ENCODE data around the gene IL1RL2.

Gene IL1RL2

DNA sequence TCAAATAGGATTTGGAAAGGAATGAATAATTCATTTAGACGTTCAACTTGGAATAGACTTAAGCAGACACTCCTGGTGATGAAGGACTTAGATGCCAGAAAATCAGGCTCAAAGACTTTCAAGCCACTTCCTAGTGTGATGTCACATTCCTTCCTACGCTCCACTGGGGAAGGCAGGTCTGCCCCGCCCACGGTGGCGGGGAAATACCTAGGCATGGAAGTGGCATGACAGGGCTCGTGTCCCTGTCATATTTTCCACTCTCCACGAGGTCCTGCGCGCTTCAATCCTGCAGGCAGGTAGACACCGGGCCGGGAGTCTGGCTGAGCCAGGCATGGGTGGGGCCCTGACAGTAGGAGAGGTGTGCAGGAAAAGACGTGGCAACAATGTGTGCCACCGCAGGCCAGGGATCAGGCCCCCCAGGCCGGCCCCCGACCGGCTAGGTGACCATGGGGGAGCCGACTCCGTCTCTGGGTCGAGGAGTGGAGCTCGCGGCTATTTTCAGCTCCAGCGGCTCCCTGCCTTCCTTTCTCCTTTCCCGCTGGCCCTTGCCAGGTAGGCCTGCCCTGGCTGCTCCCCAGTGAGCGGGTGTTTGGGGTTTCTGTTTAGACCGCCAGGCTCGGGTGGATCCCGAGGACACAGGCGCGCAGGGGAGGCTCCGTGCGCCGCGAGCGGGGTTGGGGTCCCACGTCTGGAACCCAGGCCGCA, at the start of gene IL1RL2:
TSS of gene IL1RL2 (plus strand) at position 233 of the 705 bp plus-strand sequence. CDS start 845 bp downstream, outside the sequence.
- DNase-seq (ENCODE audit: low spot score), result no peak

DNA sequence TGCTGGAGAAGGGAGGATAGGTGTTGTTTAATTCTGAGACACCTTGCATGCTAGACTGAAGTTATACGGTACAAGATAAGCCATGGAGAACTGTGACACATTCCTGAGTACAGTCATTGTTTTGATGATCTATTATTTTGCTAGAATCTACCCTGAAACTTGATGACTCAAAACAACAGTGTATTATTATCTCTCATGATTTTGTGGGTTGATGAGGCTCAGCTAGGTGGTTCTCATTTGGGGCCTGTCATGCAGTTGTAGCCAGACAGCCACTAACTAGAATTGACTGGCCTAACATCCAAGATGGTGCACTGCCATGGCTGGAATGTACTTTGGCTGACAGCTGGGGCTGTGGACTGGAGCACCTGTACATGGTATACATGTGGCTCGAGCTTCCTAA, 49.7 kb upstream of the IL1RL2 start:
- no peak for DNase-seq (ENCODE audit: low spot score)

DNA sequence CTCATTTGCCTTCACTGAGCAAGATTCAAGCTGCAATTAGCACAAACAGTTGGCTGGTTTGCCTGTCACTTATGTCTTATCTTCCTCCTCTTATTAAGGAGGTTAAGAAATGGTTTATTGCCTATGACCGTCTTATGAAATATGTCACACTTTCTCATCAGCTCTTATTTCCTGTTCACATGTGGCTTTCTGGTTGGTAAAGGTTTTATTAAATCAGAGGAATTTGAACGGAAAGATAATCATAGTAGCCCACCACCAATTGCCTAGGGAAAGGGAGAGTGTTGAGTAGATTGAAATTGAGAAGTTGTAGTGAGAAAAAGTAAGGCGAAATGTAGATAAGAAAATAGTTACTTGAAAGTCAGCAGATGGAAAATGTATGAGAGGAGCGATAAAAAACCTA, 48.5 kb upstream of the IL1RL2 start:
- no peak for DNase-seq (ENCODE audit: low spot score)

DNA sequence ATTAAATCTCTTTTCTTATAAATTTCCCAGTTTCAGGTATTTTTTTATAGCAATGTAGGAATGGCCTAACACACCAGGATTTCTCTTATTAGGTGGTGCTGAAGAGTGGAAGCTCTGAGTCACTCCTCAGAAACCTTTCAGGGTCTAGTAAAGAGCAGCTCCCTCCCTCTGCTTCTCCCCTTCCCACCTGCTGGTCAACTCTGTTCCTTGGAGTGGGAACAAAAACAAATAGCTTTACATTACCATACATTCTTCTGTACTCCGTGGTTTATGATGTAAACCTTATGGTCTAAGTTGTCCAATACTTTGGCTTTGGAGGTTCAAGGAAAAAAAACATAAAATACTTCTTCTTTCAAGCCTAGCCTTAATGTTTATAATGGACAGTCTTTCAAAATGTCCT, 47.0 kb upstream of the IL1RL2 start:
- DNase-seq (ENCODE audit: low spot score), result no peak

DNA sequence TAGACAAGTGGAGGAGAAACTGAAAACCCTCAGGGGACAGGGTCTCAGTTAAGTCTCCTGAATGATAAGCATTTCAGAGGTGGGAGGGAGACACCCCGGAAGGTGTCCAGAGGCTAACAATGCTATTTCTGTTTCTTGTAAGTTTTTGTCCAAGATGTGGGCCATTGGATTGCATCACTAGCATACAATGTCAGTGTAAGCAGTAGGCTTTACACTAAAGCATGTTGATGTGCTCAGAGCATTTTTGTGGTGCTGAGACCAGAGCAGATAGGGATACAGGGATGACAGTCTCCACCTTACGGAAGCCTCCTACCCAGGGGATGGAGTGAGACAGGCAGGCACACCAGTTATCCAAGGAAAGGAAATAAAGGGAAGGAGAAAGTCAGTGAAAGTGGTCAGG, 46.4 kb upstream of the IL1RL2 start:
- no peak for DNase-seq (ENCODE audit: low spot score)

DNA sequence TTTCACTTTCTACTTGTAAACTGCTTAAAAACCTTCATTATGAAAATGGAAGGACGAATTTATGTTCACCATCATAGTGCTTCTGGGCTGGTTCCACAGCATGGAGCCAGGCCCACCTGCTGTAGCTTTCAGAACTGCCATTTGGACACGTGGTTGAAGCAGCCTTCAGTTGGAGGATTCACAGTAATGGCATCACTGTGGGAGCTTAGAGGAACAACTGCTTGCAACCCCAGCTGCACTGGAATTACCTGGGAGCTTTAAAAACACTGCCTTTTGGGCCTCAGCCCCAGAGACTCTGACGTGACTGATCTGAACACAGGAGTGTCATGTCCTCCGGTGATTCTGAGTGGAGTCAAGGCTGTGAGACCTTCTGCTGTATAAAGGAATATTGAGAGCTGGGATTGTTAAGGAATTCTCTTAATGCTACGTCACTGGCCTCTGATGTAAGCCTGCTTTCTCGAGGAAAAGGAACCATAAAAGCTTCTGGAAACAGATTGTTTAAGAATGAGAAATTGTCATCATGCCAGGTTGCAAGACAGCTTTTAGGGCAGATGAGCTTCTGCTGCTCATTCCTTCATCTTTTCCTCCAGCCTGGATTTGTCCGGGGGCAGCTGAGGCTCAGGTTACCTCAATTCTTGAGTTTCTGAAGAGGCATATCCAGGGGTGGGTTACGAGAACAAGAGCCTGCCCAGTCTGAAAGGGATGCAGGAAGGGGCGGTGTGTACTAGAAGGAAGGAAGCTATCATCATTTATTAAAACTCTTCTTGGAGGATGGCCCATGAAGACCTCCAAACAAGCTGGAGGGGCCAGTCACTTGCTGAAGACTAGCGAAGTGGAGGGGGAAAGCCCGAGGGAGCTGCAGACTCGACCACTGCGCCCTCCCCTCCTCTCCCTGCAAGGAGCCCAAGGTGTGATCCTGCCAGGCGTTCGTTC, 45.5 kb upstream of the IL1RL2 start:
- no peak for DNase-seq (ENCODE audit: low spot score)

DNA sequence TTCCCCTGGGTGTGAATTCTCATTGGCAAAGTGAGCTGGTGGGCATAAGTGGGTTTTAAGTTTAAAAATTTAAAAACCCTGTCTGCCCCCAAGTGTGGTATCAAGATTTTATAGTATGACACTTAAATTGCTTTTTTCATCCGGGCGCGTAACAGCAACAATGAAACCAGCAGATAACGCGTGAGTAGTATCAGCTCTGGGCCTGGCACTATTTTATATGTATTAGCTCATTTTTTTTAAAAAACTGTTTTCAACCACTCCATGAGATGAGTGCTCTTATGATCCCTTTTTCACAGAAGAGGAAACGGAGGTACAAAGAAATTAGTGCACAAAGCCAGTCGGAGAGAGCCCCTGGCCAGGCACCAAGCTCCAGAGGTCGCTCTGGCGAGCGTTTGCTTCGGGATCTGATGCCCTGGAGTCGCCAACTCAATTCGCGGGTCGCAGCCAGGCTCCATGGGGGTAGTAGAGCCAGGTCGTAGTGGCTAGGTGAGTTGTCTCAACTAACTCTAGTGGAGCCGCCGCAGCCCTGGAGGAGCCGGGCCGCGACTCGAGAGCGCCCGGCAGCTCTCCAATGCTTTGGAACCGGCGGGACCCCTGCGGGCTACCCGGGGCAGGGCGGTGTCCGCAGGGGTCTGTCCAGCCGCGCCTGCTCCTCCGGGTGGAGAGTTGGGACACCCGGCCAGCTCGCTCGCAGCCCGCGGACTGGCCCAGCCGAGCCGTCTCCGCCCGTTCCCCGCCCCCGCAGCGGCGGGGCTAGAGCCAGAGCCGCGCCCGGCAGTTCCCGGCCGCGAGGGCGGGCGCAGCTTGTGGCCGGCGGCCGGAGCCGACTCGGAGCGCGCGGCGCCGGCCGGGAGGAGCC, 44.6 kb upstream of the IL1RL2 start, which contains the start of gene IL1R1:
TSS of gene IL1R1 (plus strand) at position 777 of the 859 bp plus-strand sequence. CDS start 14,979 bp downstream, outside the sequence.
- peak; percentile 43 for DNase-seq (ENCODE audit: low spot score)

DNA sequence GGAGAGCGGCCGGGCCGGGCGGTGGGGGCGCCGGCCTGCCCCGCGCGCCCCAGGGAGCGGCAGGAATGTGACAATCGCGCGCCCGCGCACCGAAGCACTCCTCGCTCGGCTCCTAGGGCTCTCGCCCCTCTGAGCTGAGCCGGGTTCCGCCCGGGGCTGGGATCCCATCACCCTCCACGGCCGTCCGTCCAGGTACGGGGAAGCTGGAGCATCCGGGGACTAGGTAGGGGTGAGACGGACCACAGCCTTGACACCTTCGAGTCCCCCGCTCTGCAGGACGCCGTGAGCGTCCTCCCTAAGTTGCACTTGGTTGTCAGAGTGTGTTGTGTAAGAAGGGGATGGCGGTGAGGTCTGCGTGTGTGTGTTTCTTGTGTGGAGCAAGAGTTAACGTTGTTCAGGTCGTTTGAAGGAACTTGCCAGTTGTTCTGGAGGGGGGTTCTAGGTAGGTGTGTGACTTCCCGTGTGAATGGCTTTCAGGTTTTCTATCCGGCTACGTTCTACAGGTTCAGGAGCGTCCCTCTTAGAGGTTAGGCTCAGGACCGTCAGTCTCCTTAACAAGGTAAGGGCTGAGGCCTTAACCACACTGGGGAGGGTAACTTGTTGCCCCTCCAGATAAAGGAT, 43.9 kb upstream of the IL1RL2 start:
- DNase-seq (ENCODE audit: low spot score), result no peak

DNA sequence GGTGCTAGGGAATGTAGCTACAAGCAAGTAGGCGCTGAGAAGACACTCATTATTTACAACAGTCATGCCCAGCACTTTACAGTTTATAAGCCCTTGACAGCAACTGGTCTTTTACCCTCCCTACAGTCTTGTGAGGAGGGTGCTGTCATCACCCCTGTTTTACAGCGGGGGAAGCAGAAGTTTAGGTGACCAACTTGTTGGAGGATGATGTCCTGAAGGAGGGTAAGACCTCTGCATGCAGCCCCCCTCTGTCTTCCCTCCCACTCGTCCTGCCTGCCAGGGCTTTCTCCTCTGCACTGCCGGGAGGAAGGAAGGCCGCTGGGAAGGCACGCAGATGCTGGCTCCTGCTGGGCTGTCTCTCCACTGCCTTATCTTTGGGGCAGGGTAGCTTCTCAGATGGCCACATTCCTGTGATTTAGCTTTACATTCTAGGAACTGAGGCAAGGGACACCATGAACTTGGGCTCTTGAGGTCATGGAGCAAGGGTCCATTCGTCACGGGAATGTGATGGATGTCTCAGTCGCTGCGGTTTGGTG, 43.3 kb upstream of the IL1RL2 start:
- DNase-seq (ENCODE audit: low spot score), result no peak

DNA sequence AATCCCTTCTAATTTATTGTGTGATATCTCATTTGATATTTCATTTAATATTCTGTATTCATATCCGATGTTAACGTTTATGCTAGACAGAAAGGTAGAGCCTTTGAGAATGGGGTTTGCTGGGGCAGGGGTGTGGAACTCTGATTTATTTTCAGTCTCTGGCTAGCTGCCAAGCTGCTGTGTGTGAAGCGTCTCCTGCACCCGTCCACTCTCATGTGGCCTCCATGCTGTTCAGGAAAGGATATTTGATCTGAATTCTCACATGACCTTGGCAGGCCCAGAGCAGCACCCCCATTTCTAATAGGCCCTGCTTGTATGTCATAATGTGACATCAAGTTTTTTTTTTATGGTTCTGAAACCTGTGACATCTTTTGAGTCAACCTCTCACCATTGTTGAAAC, 42.7 kb upstream of the IL1RL2 start:
- DNase-seq (ENCODE audit: low spot score), result no peak

DNA sequence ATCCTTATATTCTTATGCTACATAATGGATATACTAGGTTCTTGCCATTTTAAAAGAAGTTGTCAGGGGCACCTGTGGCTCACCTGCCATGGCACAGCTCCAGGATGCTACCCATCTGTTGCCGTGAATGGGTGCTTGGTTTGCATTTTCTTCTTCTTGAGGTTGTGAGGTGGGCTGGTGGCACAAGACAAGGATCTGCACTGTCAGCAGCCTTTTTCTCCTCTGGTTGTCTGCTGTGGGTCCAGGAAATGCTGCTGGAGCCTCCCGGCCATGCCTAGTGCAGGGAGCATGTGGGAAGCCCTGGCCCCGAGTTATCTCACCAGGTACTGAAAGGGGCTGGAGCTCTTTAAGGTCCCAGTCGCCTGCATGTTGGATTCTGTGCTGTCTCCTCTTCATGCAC, 41.7 kb upstream of the IL1RL2 start:
- DNase-seq (ENCODE audit: low spot score), result no peak

DNA sequence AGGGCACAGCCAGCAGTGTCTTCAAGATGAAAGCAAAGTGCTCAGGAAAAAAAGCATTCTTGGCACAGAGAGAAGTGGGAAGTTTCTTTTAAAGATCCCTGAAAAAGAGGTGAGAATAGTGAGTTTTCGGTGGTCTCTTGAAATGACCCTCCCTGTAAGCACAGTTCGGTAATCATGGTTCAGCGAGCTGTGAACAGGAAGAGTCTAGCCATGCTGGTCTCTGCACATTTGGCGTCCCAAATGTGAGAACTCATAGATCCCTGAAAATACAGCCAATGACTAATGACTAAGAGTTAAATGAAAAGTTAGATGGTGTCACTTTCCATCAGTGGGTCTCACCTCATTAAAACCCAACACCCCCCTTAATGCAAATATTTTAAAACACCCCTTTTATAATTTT, 40.9 kb upstream of the IL1RL2 start:
- DNase-seq (ENCODE audit: low spot score), result no peak

DNA sequence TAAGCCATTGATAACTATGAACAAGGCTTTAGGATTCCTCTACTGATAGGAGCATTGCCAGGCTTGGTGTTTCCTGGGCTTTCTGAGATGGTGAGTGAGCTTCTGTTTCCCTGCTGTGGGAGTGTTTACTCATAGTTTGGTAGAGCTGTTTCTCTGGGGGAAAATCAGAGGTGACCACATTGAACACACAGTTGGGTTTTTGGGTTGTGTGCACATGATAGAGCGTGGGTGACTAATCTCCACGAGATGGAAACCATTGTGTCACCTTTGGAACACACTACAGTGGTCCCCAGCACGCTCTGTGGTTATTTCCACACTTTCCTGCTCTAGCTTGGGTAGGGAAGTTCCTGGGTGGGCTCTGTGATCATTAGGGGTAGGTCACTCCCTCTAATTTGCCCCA, 38.9 kb upstream of the IL1RL2 start:
- no peak for DNase-seq (ENCODE audit: low spot score)

DNA sequence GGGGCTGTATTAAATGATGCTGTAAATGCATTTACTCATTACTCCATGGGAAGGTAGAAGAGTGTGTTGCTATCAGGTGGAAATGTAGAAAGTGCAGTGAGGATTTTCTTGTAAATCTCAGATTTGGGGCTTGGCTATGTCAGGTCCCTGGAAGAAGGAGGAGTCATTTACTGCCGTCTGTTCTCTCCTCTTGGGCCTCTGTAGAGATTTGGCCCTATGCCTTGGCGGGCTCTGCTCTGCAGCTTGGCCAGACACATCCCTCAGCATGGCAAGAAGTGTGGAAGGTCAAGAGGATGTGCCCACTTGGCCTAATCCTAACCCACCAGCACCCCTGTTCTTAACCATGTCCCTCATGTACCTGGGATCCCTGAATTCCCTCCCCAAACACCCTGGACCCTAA, 37.6 kb upstream of the IL1RL2 start:
- no peak for DNase-seq (ENCODE audit: low spot score)

DNA sequence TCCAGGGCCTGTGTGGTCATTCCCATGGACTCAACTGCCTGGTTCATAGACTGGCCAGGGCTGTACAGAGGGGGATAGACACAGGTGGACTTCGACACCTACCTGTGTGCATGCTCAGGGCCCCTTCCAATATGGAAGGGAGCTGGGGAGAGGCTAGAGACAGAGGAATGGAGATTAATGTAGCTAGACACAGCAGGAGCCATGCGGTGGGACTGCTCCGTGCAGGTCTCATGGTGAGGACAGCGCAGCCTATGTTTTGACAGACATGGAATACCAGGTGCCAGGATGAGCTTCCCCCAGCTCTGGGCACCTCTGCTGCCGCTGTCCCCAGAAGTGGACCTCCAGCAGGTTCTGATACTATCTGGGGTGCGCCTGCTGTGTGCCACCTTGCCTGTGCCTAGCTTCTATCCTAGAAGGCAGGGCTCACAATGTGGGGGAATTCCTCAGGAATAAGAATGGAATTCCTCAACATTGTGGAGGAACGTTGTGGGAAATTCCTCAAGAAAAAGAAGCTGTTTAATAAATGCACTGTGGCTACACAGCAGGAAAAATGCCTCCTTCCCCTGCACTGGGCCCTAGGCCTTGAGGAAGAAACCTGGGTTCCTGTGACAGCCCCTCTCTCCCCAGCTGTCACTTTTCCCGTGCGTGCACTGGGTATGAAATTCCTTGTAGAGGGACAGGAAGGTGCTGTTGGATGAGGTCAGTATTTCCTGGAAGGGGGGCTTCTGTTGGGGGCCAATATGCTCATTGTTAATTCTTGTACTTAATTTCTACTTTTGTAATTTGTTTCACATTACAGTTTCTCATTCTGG, 37.0 kb upstream of the IL1RL2 start:
- DNase-seq (ENCODE audit: low spot score), result no peak

DNA sequence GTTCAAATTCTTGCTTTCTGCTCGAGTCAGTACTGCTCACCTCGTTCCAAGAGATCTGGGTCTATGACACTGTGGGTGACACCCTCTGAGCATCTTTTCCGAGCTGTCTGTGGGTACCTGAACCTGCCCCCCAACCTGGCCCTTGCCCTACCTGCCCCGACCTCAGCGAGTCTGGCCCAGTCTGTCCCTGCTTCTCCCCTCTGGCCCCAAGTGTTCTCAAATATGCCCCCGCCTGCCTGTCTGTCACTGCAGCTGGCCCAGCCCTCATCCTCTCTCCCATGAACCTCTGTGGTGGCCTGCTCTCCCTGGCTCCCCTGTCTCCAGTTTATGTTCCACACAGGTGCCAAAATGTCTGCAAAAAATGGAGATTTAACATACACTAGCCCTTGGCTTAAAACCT, 32.5 kb upstream of the IL1RL2 start:
- no peak for DNase-seq (ENCODE audit: low spot score)

DNA sequence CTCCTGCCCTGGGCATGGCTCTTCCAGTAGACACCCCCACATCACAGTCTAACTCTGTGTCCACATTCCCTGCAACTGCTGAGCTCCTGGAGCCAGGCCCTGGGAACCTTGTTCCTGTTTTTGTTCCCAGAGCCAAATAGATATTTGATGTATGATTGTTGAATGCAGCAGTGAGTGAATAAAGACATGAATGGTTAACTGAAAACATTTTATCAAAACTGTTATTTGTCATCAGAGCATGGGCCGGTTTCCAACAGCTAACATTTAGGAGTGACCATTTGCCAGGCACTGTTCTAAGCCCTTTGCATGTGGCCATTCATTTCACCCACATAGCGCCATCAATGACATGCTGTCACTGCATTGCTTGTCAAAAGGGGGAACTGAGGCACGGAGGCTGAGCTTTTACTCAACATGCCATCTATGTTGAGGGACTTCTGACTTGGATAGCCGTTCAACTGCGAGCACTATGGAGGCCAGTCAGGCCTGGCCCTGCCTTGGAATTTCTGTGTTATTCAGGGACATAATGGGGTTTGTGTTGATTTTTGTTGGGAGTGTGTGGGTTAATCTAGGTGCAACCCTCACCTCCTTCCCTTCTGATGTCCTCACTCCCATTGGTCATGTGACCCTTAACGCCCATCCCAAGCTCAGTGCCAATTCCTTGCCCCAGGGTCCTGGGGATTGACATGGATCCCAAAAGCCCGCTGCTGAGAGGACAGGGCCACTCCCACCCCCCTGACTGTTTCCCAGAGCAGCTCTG, 31.7 kb upstream of the IL1RL2 start:
- no peak for DNase-seq (ENCODE audit: low spot score)

DNA sequence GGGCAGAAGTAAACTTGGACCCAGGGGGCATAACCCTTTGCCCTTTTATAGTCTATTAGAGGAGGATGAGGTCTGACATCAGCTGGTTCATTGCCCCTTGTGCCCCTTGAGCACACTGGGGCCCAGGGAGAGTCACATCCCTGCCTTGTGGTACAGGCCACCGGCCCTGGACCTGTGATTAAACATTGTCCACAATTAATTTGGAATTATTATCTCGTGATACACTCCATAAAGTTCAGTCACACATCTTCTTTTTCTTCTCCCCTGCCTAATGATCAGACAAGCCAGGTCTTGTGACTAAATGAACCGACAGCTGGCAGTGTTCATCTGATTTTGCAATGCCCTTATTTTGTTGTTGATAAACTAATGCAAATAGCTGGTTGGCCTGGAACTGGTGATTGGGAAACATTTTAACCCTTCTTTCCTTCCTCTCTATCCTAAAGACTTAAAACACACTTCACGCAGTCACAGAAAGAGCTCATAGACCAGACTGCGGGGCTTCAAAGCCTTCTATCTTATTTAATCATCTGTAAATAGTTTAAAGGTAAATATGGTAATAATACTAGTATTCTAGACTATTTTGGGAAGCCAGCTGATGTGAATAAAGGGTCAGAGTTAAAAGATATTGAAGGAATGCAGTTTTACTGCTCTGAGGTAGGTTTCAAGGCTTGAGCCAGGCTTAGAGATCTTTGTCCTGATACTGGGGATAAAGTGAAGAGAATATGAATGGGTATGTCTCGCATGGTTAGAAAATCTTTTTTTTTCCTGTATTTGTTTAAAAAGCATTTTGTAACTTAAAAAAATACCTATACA, 30.9 kb upstream of the IL1RL2 start:
- no peak for DNase-seq (ENCODE audit: low spot score)
